Astrocyte of the cerebellum (primary cell): ENCODE measurements around the gene RPL18.

Experiments used
- DNase-seq: peaks from one replicate; pipeline ENCODE4 v3.0.0-alpha.2; 2011; ENCODE audit warnings: low read depth
- H3K4me3 ChIP-seq: 2 replicates; pipeline ENCODE4 v1.5.1; 2011; ENCODE audit warnings: mild to moderate bottlenecking, low read depth, low read length, moderate library complexity
- CTCF ChIP-seq: IDR thresholded peaks from 2 replicates; pipeline ENCODE4 v1.5.1; 2012; ENCODE audit warnings: low read length, low read depth, moderate library complexity, mild to moderate bottlenecking; ENCODE audit errors: missing control alignments
- in situ Hi-C: cut with HindIII; loops from 2 replicates; pipeline ENCODE4 v1.10.0; 2017; ENCODE audit warnings: low sequenced_read_pairs

Gene RPL18

GRCh38 chr19:48618278-48618915 lies 581 bp downstream of the RPL18 start:
- H3K4me3 ChIP-seq, result peak overlapping the region; percentile 90
- no peak for TF ChIP-seq CTCF
- DNase-seq, result no peak
- in situ Hi-C loops, result no loop called here

GRCh38 chr19:48617146-48617937 lies 1.6 kb downstream of the RPL18 start:
- H3K4me3 ChIP-seq, result peak overlapping the region; percentile 90
- DNase-seq, result peak; percentile 45
- in situ Hi-C loops, result no loop called here
- peak; percentile 12 for TF ChIP-seq CTCF

GRCh38 chr19:48616491-48617056 lies 2.4 kb downstream of the RPL18 start:
- TF ChIP-seq CTCF, result no peak
- no peak for DNase-seq
- in situ Hi-C loops, result no loop called here
- H3K4me3 ChIP-seq, result peak overlapping the region; percentile 90

GRCh38 chr19:48616041-48616436 lies 2.9 kb downstream of the RPL18 start:
- no peak overlapping the region for H3K4me3 ChIP-seq
- no peak for TF ChIP-seq CTCF
- DNase-seq, result no peak
- in situ Hi-C loops, result no loop called here

- TF ChIP-seq CTCF, result no peak
- H3K4me3 ChIP-seq, result no peak overlapping the region
- in situ Hi-C loops, result no loop called here
- DNase-seq, result no peak
Measured at GRCh38 chr19:48615231-48616040, 3.5 kb downstream of the RPL18 start.
